Loucy (cell line): ENCODE data around the gene TP63.

ENCODE experiments used
- EZH2phosphoT487 ChIP-seq: fragments of 200-600 bp; IDR thresholded peaks from 2 replicates; pipeline ENCODE4 v1.6.1; 2018; ENCODE audit warnings: antibody characterized with exemption, mild to moderate bottlenecking, moderate library complexity, borderline replicate concordance
- TF ChIP-seq, protein P1 (sequence below): fragments of 200-600 bp; sonication (generic); conservative IDR thresholded peaks from 2 replicates; pipeline ENCODE4 v1.5.1; 2014; ENCODE audit warnings: mild to moderate bottlenecking, antibody characterized with exemption, low read length

GRCh38 chr3:189779166-189779565, 148.0 kb downstream of the TP63 start:
- TF ChIP-seq, protein P1, sequence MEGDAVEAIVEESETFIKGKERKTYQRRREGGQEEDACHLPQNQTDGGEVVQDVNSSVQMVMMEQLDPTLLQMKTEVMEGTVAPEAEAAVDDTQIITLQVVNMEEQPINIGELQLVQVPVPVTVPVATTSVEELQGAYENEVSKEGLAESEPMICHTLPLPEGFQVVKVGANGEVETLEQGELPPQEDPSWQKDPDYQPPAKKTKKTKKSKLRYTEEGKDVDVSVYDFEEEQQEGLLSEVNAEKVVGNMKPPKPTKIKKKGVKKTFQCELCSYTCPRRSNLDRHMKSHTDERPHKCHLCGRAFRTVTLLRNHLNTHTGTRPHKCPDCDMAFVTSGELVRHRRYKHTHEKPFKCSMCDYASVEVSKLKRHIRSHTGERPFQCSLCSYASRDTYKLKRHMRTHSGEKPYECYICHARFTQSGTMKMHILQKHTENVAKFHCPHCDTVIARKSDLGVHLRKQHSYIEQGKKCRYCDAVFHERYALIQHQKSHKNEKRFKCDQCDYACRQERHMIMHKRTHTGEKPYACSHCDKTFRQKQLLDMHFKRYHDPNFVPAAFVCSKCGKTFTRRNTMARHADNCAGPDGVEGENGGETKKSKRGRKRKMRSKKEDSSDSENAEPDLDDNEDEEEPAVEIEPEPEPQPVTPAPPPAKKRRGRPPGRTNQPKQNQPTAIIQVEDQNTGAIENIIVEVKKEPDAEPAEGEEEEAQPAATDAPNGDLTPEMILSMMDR, result no peak
- TF ChIP-seq EZH2phosphoT487, result no peak
